K562 (cell line): ENCODE measurements around the gene TIAL1. TPM values are rescaled to one million over a fixed set of nuclear protein-coding genes. Genes with fewer than 3 reads are reported as not detected.

ENCODE experiments used
- ATAC-seq: fragments of 200-7000 bp; cut with Tn5 transposase; 3 replicates; pipeline ENCODE4 v1.9.1; 2020; ENCODE audit warnings: moderate library complexity
- BruUV-seq: library from RNA; stranded (reverse); fragments of 400-500 nt; replicated peaks from 2 replicates; lab custom pipeline; 2021; lab: Mats Ljungman, UMichigan
- CTCF ChIA-PET: fragments of 300-600 bp; formaldehyde crosslinking; extraction: SDS; loops from one replicate; lab custom pipeline; 2021; ENCODE audit warnings: low intra/inter-chr PET ratio; lab: Yijun Ruan, JAX
- POLR2A ChIA-PET: fragments of 300-600, 350-650 bp; sonication (Branson Sonifier 250); formaldehyde crosslinking; extraction: SDS; loops from one replicate; lab custom pipeline; 2021; ENCODE audit warnings: antibody characterized with exemption, inconsistent platforms; lab: Yijun Ruan, JAX
- DNase-seq, 4 experiments: peaks; one replicate each; pipeline versions ENCODE4 v3.0.0 to v3.0.0-alpha.2; 2011 to 2018; ENCODE audit warnings: low spot score in 3 of 4, mixed read lengths in 3 of 4; ENCODE audit errors: extremely low read depth in 1 of 4
- FAIRE-seq: peaks from 2 replicates; lab custom pipeline; 2011; peaks lifted over from hg19 to GRCh38; lab: Jason Lieb, UNC
- H2AFZ ChIP-seq: 2 replicates; pipeline ENCODE4 v1.6.0; 2011; ENCODE audit warnings: low read depth, low read length, control low read depth, inconsistent platforms
- H3K27ac ChIP-seq: fragments of 200-600 bp; 3 replicates; pipeline ENCODE4 v1.8.0; 2011; ENCODE audit warnings: low read depth, mild to moderate bottlenecking, control low read depth, inconsistent platforms, low read length, moderate library complexity, mixed read lengths; ENCODE audit errors: extremely low read depth
- H3K27me3 ChIP-seq, 2 experiments: fragments of 300-600 bp in 1 of 2; 2 replicates in 1 of 2; 3 replicates in 1 of 2; pipeline versions ENCODE4 v1.6.0 to v1.8.0; 2011; ENCODE audit warnings: inconsistent platforms in 2 of 2, low read length in 2 of 2, mild to moderate bottlenecking in 1 of 2, mixed read lengths in 1 of 2, moderate library complexity in 1 of 2; ENCODE audit not compliant: control insufficient read depth in 2 of 2, insufficient read depth in 2 of 2
- H3K36me3 ChIP-seq: fragments of 300-600 bp; 3 replicates; pipeline ENCODE4 v1.8.0; 2011; ENCODE audit warnings: mild to moderate bottlenecking, low read length, inconsistent platforms; ENCODE audit not compliant: control insufficient read depth, insufficient read depth
- H3K4me1 ChIP-seq, 2 experiments: fragments of 200-600 bp in 1 of 2; replicated peaks in 1 of 2; 2 replicates in 1 of 2; 3 replicates in 1 of 2; pipeline versions ENCODE4 v1.5.1 to v1.8.0; 2011; ENCODE audit warnings: inconsistent platforms in 2 of 2, low read length in 2 of 2, mild to moderate bottlenecking in 1 of 2, mixed read lengths in 1 of 2, moderate library complexity in 1 of 2; ENCODE audit not compliant: control insufficient read depth in 2 of 2, insufficient read depth in 2 of 2
- H3K4me2 ChIP-seq: 2 replicates; pipeline ENCODE4 v1.6.1; 2011; ENCODE audit warnings: low read length, control low read depth, inconsistent platforms, mixed read lengths; ENCODE audit not compliant: insufficient read depth
- H3K4me3 ChIP-seq: fragments of 200-600 bp; sonication (generic), shearing (Covaris generic); 2 replicates; pipeline ENCODE4 v1.5.1; 2016; ENCODE audit warnings: control low read depth, inconsistent platforms
- H3K79me2 ChIP-seq: fragments of 200-600 bp; 3 replicates; pipeline ENCODE4 v1.8.0; 2011; ENCODE audit warnings: low read length, inconsistent platforms; ENCODE audit not compliant: control insufficient read depth, insufficient read depth
- H3K9ac ChIP-seq, 2 experiments: 2 replicates each; pipeline versions ENCODE4 v1.6.0 to v1.6.1; 2011; ENCODE audit warnings: low read depth in 2 of 2, low read length in 2 of 2, control low read depth in 1 of 2, inconsistent platforms in 1 of 2, mild to moderate bottlenecking in 1 of 2, mixed read lengths in 1 of 2; ENCODE audit not compliant: insufficient read depth in 1 of 2
- H3K9me1 ChIP-seq: one replicate; pipeline ENCODE4 v1.6.0; 2011; ENCODE audit warnings: inconsistent platforms, mild to moderate bottlenecking, low read length, moderate library complexity; ENCODE audit not compliant: control insufficient read depth, insufficient read depth
- H3K9me3 ChIP-seq: replicated peaks from 2 replicates; pipeline ENCODE4 v1.5.1; 2011; ENCODE audit warnings: low read depth, low read length, inconsistent platforms; ENCODE audit not compliant: control insufficient read depth, insufficient read depth
- H4K20me1 ChIP-seq: replicated peaks from 2 replicates; pipeline ENCODE4 v1.6.1; 2011; ENCODE audit warnings: low read length, inconsistent platforms, mixed read lengths; ENCODE audit not compliant: control insufficient read depth, insufficient read depth
- CHD2 ChIP-seq: IDR thresholded peaks from 2 replicates; pipeline ENCODE4 v1.6.1; 2011; ENCODE audit warnings: low read depth, low read length
- HLTF ChIP-seq: fragments of 450-650 bp; IDR thresholded peaks from 2 replicates; pipeline ENCODE4 v1.6.1; 2016
- KDM5B ChIP-seq: fragments of 200-600 bp; sonication (generic); IDR thresholded peaks from 2 replicates; pipeline ENCODE4 v1.6.1; 2012; ENCODE audit warnings: low read depth, mild to moderate bottlenecking, moderate library complexity, low read length, control low read depth, inconsistent platforms; ENCODE audit not compliant: insufficient replicate concordance
- NFIC ChIP-seq: fragments of 450-650 bp; IDR thresholded peaks from 2 replicates; pipeline ENCODE4 v1.6.1; 2017; ENCODE audit warnings: mild to moderate bottlenecking, inconsistent platforms
- POLR2H ChIP-seq: IDR thresholded peaks from 2 replicates; pipeline ENCODE4 v1.6.1; 2016; ENCODE audit warnings: missing genetic modification characterization, low read depth, mild to moderate bottlenecking, control low read depth, missing compliant biosample characterization, moderate library complexity
- SMARCE1 ChIP-seq: fragments of 450-650 bp; IDR thresholded peaks from 2 replicates; pipeline ENCODE4 v1.7.1; 2016; ENCODE audit warnings: mild to moderate bottlenecking
- TBL1XR1 ChIP-seq, 2 experiments: IDR thresholded peaks; 2 replicates each; pipeline ENCODE4 v1.6.1; 2012; ENCODE audit warnings: improper control_type of control experiment in 2 of 2, low read length in 2 of 2, mild to moderate bottlenecking in 1 of 2
- ZNF584 ChIP-seq: fragments of 200-800 bp; sonication (Bioruptor generic); IDR thresholded peaks from 2 replicates; pipeline ENCODE4 v1.6.1; 2016; ENCODE audit warnings: low read depth, mild to moderate bottlenecking, missing genetic modification characterization, missing compliant biosample characterization
- ZNF764 ChIP-seq: fragments of 250-450 bp; sonication (Bioruptor Pico); IDR thresholded peaks from 2 replicates; pipeline ENCODE4 v1.4.0; 2020; ENCODE audit warnings: low read depth, mild to moderate bottlenecking, moderate library complexity
- WGBS: fragments of 100-300 bp; shearing (Covaris generic); methylation state at CpG from one replicate; pipeline ENCODE4 v1.1.6; 2016; ENCODE audit warnings: low coverage, mixed read lengths; ENCODE audit not compliant: insufficient coverage; ENCODE audit errors: missing lambda C conversion rate; 5-methylcytosine and 5-hydroxymethylcytosine counted together
- in situ Hi-C: fragments of 300-500 bp; cut with MboI; formaldehyde crosslinking; loops from 4 replicates; pipeline ENCODE4 v1.15.0; 2018; ENCODE audit warnings: inconsistent platforms, mixed read lengths
- intact Hi-C: fragments of 100-400 bp; cut with micrococcal nuclease; formaldehyde crosslinking; loops from 2 replicates; pipeline ENCODE4 v1.14.2; 2022
- polyA plus RNA-seq, 8 experiments: library from polyadenylated mRNA; depleted of rRNA in 4 of 8; stranded (reverse) in 5 of 8; unstranded in 3 of 8; fragments of >200 nt; fragmentation: Nextera tagmentation in 2 of 8; fragmentation: Illumina TruSeq in 1 of 8; extraction: Ambion mirVana in 2 of 8; extraction: Trizol in 1 of 8; gene quantifications; 2 replicates each; pipeline versions ENCODE4 v1.2.1 to v1.2.3, GENCODE V29; 2011 to 2014; ENCODE audit warnings: inconsistent platforms in 1 of 8, missing spikeins in 1 of 8
- total RNA-seq, 7 experiments: library from RNA; depleted of rRNA in 6 of 7; stranded (reverse); fragments of >200 nt in 6 of 7; fragmentation: Illumina TruSeq in 2 of 7; extraction: Trizol in 2 of 7; gene quantifications; 2 replicates each; pipeline versions ENCODE4 v1.2.1 to v1.2.3, GENCODE V29; 2011 to 2021; ENCODE audit warnings: low replicate concordance in 1 of 7

TIAL1 gene
- total and polyA plus RNA-seq, 9 of the 15 experiments (the other 6 are each of a cell fraction or from before 2014, with no cell fraction given) = 22.5 to 126 (median 58.2) TPM

- no peak for TF ChIP-seq POLR2H (tag)
- no peak for TF ChIP-seq ZNF584 (CRISPR knock-in tag)
- TF ChIP-seq ZNF764 = no peak
- TF ChIP-seq CHD2 = no peak
- TF ChIP-seq KDM5B = no peak
- TF ChIP-seq SMARCE1 = no peak
These were observed 47.3 kb downstream of the TIAL1 start (continued) for GRCh38 chr10:119549247-119549999.

GRCh38 chr10:119546009-119546408 lies 50.8 kb downstream of the TIAL1 start:
- WGBS = 37% methylated on average over 3 of the region's 3 CpGs
- CTCF ChIA-PET = no interaction called here

More at GRCh38 chr10:119546009-119546408, 50.8 kb downstream of the TIAL1 start:
- ATAC-seq = no peak
- Histone ChIP-seq H3K27me3 (no peaks in the 10 kb centered on the region), H3K27ac (no peak overlapping the region), H4K20me1 (no peaks in the 10 kb centered on the region)
- POLR2A ChIA-PET = no interaction called here
- FAIRE-seq = no peak
- TF ChIP-seq TBL1XR1 (IDR thresholded peaks at IDR 0.05; ENCODE audit: low read length in 2 of 2) = no peak
- TF ChIP-seq HLTF = no peak
- TF ChIP-seq NFIC = peak; percentile 58
- TF ChIP-seq, all 486 proteins: peak for 1
- Histone ChIP-seq H2AFZ (peak overlapping the region; percentile 26), H3K9me3 (no peaks in the 10 kb centered on the region), H3K9ac (no peak overlapping the region), H3K4me1 (peaks cover 0 to 33% of the 10 kb centered on the region in 2 experiments; a peak in 4 of 5 replicates), H3K36me3 (no peaks in the 10 kb centered on the region), H3K4me3 (no peak overlapping the region), H3K79me2 (peaks cover 16% of the 10 kb centered on the region), H3K9me1 (no peaks in the 10 kb centered on the region), H3K4me2 (no peak overlapping the region)
- in situ Hi-C loops = no loop called here
- DNase-seq = no peak
- intact Hi-C loops = loop anchor here (10.0 kb wide), 2 partner anchors 101 to 109 kb away; partner anchors contain the start of gene BAG3
- no TSS peak for BruUV-seq
